ENCODE data around the gene TRIM42. TPM values are rescaled to one million over a fixed set of nuclear protein-coding genes. Genes with fewer than 3 reads are reported as not detected.
A peak's percentile ranks its signal among the peaks of the same experiment; 100 is the strongest.

The TRIM42 gene
- total and polyA plus RNA-seq, 11 donors = not detected

DNA sequence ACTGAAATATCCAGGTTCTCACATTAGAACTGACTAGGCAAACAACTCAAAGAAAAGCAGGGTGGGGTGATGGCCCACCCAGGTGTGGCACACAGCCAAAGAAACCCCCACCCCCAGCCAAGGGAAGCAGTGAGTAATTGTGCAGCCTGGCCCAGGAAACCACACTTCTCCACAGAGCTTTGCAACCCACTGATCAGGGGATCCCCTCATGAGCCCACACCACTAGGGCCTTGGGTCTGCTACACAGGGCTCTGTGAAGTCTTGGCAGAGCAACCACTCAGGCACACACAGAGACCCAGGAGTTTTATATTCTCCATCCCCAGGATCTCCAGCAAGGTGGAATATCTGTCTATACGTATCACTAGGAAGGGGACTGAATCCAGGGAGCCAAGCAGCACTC, 22.2 kb upstream of the TRIM42 start:
- H3K9me3 ChIP-seq = peaks cover 0 to 11% (median 2%) of the 10 kb centered on the region in 12 donors
- intact Hi-C loops (cut with DNase I) = no loop called here
- TF ChIP-seq, protein P1, sequence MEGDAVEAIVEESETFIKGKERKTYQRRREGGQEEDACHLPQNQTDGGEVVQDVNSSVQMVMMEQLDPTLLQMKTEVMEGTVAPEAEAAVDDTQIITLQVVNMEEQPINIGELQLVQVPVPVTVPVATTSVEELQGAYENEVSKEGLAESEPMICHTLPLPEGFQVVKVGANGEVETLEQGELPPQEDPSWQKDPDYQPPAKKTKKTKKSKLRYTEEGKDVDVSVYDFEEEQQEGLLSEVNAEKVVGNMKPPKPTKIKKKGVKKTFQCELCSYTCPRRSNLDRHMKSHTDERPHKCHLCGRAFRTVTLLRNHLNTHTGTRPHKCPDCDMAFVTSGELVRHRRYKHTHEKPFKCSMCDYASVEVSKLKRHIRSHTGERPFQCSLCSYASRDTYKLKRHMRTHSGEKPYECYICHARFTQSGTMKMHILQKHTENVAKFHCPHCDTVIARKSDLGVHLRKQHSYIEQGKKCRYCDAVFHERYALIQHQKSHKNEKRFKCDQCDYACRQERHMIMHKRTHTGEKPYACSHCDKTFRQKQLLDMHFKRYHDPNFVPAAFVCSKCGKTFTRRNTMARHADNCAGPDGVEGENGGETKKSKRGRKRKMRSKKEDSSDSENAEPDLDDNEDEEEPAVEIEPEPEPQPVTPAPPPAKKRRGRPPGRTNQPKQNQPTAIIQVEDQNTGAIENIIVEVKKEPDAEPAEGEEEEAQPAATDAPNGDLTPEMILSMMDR (IDR thresholded peaks at IDR 0.05) = no peak
- no peak for TF ChIP-seq POLR2A (IDR thresholded peaks at IDR 0.05)
- H3K27me3 ChIP-seq = no peaks in the 10 kb centered on the region
- H3K36me3 ChIP-seq = no peaks in the 10 kb centered on the region
- 80 to 100% (median 88%) methylated on average over 1 of the region's 1 CpG for WGBS, 4 donors
- H3K27ac ChIP-seq = no peak overlapping the region
- DNase-seq (peak in 1 of 5 donors; percentile 17), ATAC-seq (no peak)
- no peak overlapping the region for H3K4me3 ChIP-seq
- H3K4me1 ChIP-seq = no peaks in the 10 kb centered on the region

DNA sequence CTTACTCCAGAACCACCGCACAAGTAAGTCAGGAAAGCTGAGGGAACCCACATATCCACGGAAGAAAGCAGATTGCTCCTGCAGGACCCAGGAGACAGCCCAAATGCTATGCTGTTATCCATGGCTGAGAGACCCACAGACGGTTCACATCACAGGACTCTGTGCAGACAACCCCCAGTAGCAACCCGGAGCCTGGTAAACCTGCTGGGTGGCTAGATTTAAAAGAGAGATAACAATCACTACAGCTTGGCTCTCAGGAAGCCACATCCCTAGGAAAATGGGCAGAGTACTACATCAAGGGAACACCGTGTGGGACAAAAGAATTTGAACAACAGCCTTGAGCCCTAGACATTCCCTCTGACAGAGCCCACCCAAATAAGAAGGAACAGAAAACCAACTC, 13.8 kb upstream of the TRIM42 start:
- H3K4me3 ChIP-seq = no peak overlapping the region
- intact Hi-C loops (cut with DNase I) = no loop called here
- H3K27me3 ChIP-seq = no peaks in the 10 kb centered on the region
- ATAC-seq (no peak), DNase-seq (no peak)
- no peaks in the 10 kb centered on the region for H3K36me3 ChIP-seq
- peaks cover 0 to 36% (median 5%) of the 10 kb centered on the region in 12 donors for H3K9me3 ChIP-seq
- H3K4me1 ChIP-seq = no peaks in the 10 kb centered on the region
- WGBS, 4 donors = 42 to 66% (median 53%) methylated on average over 5 of the region's 5 CpGs
- H3K27ac ChIP-seq = no peak overlapping the region
- TF ChIP-seq POLR2A (IDR thresholded peaks at IDR 0.05) = no peak
- TF ChIP-seq, protein P1 (IDR thresholded peaks at IDR 0.05) = no peak

- Histone ChIP-seq H3K27ac (no peak overlapping the region), H3K4me1 (no peaks in the 10 kb centered on the region), H3K36me3 (no peaks in the 10 kb centered on the region), H3K27me3 (no peaks in the 10 kb centered on the region), H3K4me3 (no peak overlapping the region), H3K9me3 (no peaks in the 10 kb centered on the region)
- TF ChIP-seq POLR2A (IDR thresholded peaks at IDR 0.05) = no peak
- TF ChIP-seq, protein P1 (IDR thresholded peaks at IDR 0.05) = no peak
- ATAC-seq (peak in 1 of 4 donors; percentile 24), DNase-seq (peak in 1 of 5 donors; percentile 52)
- intact Hi-C loops (cut with DNase I) = no loop called here
- 93 to 95% (median 94%) methylated on average over 25 to 27 of the region's 27 CpGs for WGBS, 4 donors
These were observed 4.7 kb downstream of the TRIM42 start for GRCh38 chr3:140682586-140682985.

- H3K36me3 ChIP-seq = no peaks in the 10 kb centered on the region
- no peaks in the 10 kb centered on the region for H3K27me3 ChIP-seq
- H3K4me3 ChIP-seq = no peak overlapping the region
- TF ChIP-seq, protein P1 (IDR thresholded peaks at IDR 0.05) = no peak
- WGBS, 4 donors = 74 to 78% (median 76%) methylated on average over 2 of the region's 2 CpGs
- intact Hi-C loops (cut with DNase I) = no loop called here
- H3K9me3 ChIP-seq = no peaks in the 10 kb centered on the region
- no peak overlapping the region for H3K27ac ChIP-seq
- ATAC-seq (no peak), DNase-seq (no peak)
- H3K4me1 ChIP-seq = no peaks in the 10 kb centered on the region
These were observed 8.3 kb downstream of the TRIM42 start for GRCh38 chr3:140686128-140686527.

All from heart left ventricle (tissue), 16 donors.